HFFc6 (cell line): ENCODE measurements around the gene OTUD6A. TPM values are rescaled to one million over a fixed set of nuclear protein-coding genes. Genes with fewer than 3 reads are reported as not detected.

ENCODE experiments used
- DNase-seq: peaks from one replicate; pipeline ENCODE4 v3.0.0-alpha.2; 2018
- H3K27ac Mint-ChIP-seq: 2 replicates; pipeline ENCODE4 v1.8.0; 2020; ENCODE audit warnings: mild to moderate bottlenecking, mixed read lengths
- H3K27me3 Mint-ChIP-seq: 2 replicates; pipeline ENCODE4 v1.8.0; 2021; ENCODE audit warnings: mild to moderate bottlenecking, moderate library complexity, mixed read lengths; ENCODE audit not compliant: insufficient read depth
- H3K36me3 Mint-ChIP-seq: 2 replicates; pipeline ENCODE4 v1.8.0; 2021; ENCODE audit warnings: low read depth, mixed read lengths
- H3K4me1 Mint-ChIP-seq: 2 replicates; pipeline ENCODE4 v1.8.0; 2020; ENCODE audit warnings: low read depth, mixed read lengths
- H3K4me3 Mint-ChIP-seq: 2 replicates; pipeline ENCODE4 v1.8.0; 2020; ENCODE audit warnings: mild to moderate bottlenecking, moderate library complexity, mixed read lengths
- H3K9me3 Mint-ChIP-seq: 2 replicates; pipeline ENCODE4 v1.8.0; 2020; ENCODE audit warnings: mild to moderate bottlenecking, mixed read lengths
- total RNA-seq, 6 experiments: library from RNA; stranded (reverse); fragmentation: NEBNext Ultra II Directional; extraction: Animal tissue kit (Norgen Biotek cat#: 25700); gene quantifications; 2 replicates in 1 of 6; 3 replicates in 5 of 6; pipeline ENCODE4 v1.2.3, GENCODE V29; 2021
- TF ChIP-seq, protein P1 (sequence below): fragments of 200-600 bp; sonication (generic); IDR thresholded peaks from 2 replicates; pipeline ENCODE4 v1.5.0; 2021; ENCODE audit warnings: antibody characterized with exemption, mild to moderate bottlenecking

OTUD6A gene
- total RNA-seq, 6 experiments from 2014 or later: not detected

- H3K4me3 Mint-ChIP-seq: no peak overlapping the region
- H3K9me3 Mint-ChIP-seq: no peaks in the 10 kb centered on the region
- TF ChIP-seq, protein P1, sequence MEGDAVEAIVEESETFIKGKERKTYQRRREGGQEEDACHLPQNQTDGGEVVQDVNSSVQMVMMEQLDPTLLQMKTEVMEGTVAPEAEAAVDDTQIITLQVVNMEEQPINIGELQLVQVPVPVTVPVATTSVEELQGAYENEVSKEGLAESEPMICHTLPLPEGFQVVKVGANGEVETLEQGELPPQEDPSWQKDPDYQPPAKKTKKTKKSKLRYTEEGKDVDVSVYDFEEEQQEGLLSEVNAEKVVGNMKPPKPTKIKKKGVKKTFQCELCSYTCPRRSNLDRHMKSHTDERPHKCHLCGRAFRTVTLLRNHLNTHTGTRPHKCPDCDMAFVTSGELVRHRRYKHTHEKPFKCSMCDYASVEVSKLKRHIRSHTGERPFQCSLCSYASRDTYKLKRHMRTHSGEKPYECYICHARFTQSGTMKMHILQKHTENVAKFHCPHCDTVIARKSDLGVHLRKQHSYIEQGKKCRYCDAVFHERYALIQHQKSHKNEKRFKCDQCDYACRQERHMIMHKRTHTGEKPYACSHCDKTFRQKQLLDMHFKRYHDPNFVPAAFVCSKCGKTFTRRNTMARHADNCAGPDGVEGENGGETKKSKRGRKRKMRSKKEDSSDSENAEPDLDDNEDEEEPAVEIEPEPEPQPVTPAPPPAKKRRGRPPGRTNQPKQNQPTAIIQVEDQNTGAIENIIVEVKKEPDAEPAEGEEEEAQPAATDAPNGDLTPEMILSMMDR: no peak
- H3K4me1 Mint-ChIP-seq: peaks cover 12% of the 10 kb centered on the region
- DNase-seq: no peak
- no peaks in the 10 kb centered on the region; the same call in 1 of the 2 replicates for H3K27me3 Mint-ChIP-seq
- no peaks in the 10 kb centered on the region for H3K36me3 Mint-ChIP-seq
- H3K27ac Mint-ChIP-seq: no peak overlapping the region
These were observed 22.5 kb downstream of the OTUD6A start for GRCh38 chrX:70084592-70085240.

GRCh38 chrX:70087857-70088630 is 25.8 kb downstream of the OTUD6A start:
- Mint-ChIP-seq H3K27ac (no peak overlapping the region), H3K36me3 (no peaks in the 10 kb centered on the region), H3K4me3 (no peak overlapping the region), H3K27me3 (peaks cover 1% of the 10 kb centered on the region), H3K4me1 (peaks cover 26% of the 10 kb centered on the region), H3K9me3 (no peaks in the 10 kb centered on the region)
- TF ChIP-seq, protein P1: no peak
- DNase-seq: peak; percentile 8

- Mint-ChIP-seq H3K27me3 (peaks cover 4% of the 10 kb centered on the region), H3K27ac (no peak overlapping the region), H3K4me3 (no peak overlapping the region), H3K36me3 (no peaks in the 10 kb centered on the region), H3K4me1 (peaks cover 26% of the 10 kb centered on the region), H3K9me3 (no peaks in the 10 kb centered on the region)
- DNase-seq: no peak
- TF ChIP-seq, protein P1: no peak
These were observed 26.5 kb downstream of the OTUD6A start for GRCh38 chrX:70088751-70089150.

- H3K27me3 Mint-ChIP-seq: peaks cover 4% of the 10 kb centered on the region
- no peaks in the 10 kb centered on the region for H3K9me3 Mint-ChIP-seq
- no peaks in the 10 kb centered on the region for H3K36me3 Mint-ChIP-seq
- TF ChIP-seq, protein P1: no peak
- H3K4me3 Mint-ChIP-seq: peak overlapping the region; percentile 33; the same call in 1 of the 2 replicates
- peaks cover 26% of the 10 kb centered on the region for H3K4me1 Mint-ChIP-seq
- H3K27ac Mint-ChIP-seq: peak overlapping the region; percentile 79; the same call in 1 of the 2 replicates
- peak; percentile 64 for DNase-seq
These were observed 27.5 kb downstream of the OTUD6A start for GRCh38 chrX:70089604-70090297.

GRCh38 chrX:70092247-70092646 is 30.0 kb downstream of the OTUD6A start:
- Mint-ChIP-seq H3K27me3 (peaks cover 4% of the 10 kb centered on the region), H3K4me3 (no peak overlapping the region), H3K9me3 (no peaks in the 10 kb centered on the region), H3K36me3 (no peaks in the 10 kb centered on the region), H3K27ac (peak overlapping the region; percentile 38; the same call in 1 of the 2 replicates), H3K4me1 (peaks cover 26% of the 10 kb centered on the region)
- TF ChIP-seq, protein P1: no peak
- no peak for DNase-seq
